Measurements from ENCODE around the gene DYNC1H1.

Gene DYNC1H1

DNA sequence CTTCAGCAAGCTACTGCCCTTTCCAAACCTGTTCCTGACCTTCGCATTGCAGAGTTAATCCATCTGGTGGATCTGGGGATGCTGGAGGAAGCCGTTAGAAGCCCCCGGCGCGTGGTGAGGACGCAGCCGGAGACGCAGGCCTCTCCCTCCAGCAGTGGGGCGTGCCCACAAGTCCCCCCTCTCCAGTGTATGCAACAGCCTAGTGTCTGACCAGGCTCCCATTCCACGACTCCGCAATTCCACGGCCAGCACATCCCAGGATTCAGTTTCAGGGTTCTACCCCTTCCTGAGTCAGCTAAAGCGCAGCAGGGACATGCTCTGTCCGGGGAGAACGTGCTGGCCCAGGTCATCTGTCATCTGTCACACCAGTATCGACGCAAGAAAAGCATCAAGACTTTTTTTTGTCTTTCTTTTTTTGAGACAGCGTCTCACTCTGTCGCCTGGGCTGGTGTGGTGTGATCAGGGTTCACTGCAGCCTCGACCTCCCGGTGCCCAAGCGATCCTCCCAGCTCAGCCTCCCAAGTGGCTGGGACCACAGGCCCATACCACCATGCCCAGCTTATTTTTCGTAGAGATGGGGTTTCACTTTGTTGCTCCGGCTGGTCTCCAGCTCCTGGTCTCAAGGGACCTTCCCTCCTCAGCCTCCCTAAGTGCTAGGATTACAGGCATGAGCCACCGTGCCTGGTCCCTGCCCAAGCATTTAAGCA lies 8.0 kb upstream of the DYNC1H1 start:
- H3K9me3 ChIP-seq (ENCODE audit: control insufficient read depth, low read length), result no peaks in the 10 kb centered on the region
- no peaks in the 10 kb centered on the region for H3K36me3 ChIP-seq (ENCODE audit: control insufficient read depth, insufficient read depth, low read length)
- no peak overlapping the region for H3K4me3 ChIP-seq (ENCODE audit: insufficient read depth, low read depth, low read length, poor library complexity, severe bottlenecking)
- no peaks in the 10 kb centered on the region for H3K4me1 ChIP-seq (ENCODE audit: control insufficient read depth, insufficient read depth, low read length, poor library complexity, severe bottlenecking)
- H3K27me3 ChIP-seq (replicated peaks; ENCODE audit: control insufficient read depth, insufficient read depth, low read length, poor library complexity, severe bottlenecking), result no peaks in the 10 kb centered on the region
- H3K27ac ChIP-seq (ENCODE audit: insufficient read depth, low read length, poor library complexity, severe bottlenecking), result no peak overlapping the region
- DNase-seq, result no peak

DNA sequence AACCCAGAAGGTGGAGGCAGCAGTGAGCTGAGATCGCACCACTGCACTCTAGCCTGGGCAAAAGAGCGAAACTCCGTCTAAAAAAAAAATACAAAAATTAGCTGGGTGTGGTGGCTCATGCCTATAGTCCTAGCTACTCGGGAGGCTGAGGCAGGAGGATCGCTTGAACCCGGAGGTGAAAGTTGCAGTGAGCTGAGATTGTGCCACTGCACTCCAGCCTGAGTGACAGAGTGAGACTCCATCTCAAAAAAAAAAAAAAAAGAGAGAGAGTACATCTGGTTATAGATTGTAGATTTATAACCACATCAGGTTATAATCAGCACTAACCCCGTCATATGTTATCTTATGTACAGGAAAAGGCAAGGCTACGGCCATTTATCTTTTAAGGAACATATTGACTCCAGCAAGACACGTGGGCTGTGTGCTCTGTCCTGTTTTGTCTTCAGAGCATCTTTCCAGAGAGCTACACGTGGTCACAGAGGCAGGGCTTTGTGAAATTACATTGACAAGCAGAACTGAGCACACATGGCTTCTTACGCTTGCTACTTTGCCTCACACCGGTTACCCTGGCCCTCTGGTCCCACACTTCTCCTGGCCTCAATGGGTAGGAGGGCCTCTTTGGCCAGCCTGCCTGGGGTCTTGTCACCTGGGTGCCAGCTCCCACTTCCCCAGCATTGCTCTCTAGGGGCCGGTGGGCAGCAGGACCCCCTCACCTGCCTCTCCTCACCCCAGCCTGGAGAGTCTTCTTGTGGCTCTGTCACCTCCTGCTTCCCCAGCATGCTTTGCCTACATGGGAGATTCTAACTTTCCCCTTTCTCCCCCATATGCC lies 6.8 kb upstream of the DYNC1H1 start:
- DNase-seq, result no peak
- Histone ChIP-seq H3K27ac (ENCODE audit: insufficient read depth, low read length, poor library complexity, severe bottlenecking) (no peak overlapping the region), H3K4me1 (ENCODE audit: control insufficient read depth, insufficient read depth, low read length, poor library complexity, severe bottlenecking) (no peaks in the 10 kb centered on the region)

DNA sequence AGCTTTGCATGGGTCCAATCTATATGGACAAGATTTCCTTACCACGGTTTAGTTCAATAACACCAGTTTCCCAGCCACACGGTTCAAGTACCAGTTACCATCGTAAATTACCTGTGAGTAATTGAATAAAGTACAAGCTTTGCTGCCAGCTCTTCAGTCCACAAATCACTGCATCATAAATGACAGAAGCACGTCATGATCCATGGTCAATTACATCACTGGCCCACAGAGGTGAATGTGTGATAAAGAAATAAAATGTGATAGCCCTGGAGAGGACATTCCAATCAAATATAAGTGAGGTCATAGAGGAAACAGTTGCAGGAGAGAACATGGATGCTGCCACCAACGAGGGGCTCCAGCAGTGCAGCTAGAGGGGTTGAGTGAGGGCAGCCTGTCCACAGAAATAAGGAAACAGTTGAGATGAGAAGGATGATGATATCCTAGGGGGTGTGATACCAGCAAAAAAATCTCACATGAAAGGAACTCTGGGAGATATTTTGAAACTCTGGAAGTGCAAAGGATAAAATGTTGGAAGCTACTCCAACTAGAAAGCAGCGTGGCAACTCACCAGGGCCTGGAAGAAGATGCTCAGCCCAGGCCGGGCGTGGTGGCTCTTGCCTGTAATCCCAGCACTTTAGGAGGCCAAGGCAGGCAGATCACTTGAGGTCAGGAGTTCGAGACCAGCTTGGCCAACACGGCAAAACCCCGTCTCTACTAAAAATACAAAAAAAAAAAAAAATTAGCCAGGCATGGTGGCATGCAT lies 5.8 kb upstream of the DYNC1H1 start:
- Histone ChIP-seq H3K4me1 (ENCODE audit: control insufficient read depth, insufficient read depth, low read length, poor library complexity, severe bottlenecking) (no peaks in the 10 kb centered on the region), H3K27me3 (replicated peaks; ENCODE audit: control insufficient read depth, insufficient read depth, low read length, poor library complexity, severe bottlenecking) (no peaks in the 10 kb centered on the region), H3K9me3 (ENCODE audit: control insufficient read depth, low read length) (no peaks in the 10 kb centered on the region), H3K4me3 (ENCODE audit: insufficient read depth, low read depth, low read length, poor library complexity, severe bottlenecking) (no peak overlapping the region), H3K36me3 (ENCODE audit: control insufficient read depth, insufficient read depth, low read length) (no peaks in the 10 kb centered on the region), H3K27ac (ENCODE audit: insufficient read depth, low read length, poor library complexity, severe bottlenecking) (no peak overlapping the region)
- DNase-seq, result no peak

More for the DNA sequence above, 6.8 kb upstream of the DYNC1H1 start:
- H3K27me3 ChIP-seq (replicated peaks; ENCODE audit: control insufficient read depth, insufficient read depth, low read length, poor library complexity, severe bottlenecking), result no peaks in the 10 kb centered on the region
- no peaks in the 10 kb centered on the region for H3K36me3 ChIP-seq (ENCODE audit: control insufficient read depth, insufficient read depth, low read length)
- no peak overlapping the region for H3K4me3 ChIP-seq (ENCODE audit: insufficient read depth, low read depth, low read length, poor library complexity, severe bottlenecking)
- H3K9me3 ChIP-seq (ENCODE audit: control insufficient read depth, low read length), result no peaks in the 10 kb centered on the region

DNA sequence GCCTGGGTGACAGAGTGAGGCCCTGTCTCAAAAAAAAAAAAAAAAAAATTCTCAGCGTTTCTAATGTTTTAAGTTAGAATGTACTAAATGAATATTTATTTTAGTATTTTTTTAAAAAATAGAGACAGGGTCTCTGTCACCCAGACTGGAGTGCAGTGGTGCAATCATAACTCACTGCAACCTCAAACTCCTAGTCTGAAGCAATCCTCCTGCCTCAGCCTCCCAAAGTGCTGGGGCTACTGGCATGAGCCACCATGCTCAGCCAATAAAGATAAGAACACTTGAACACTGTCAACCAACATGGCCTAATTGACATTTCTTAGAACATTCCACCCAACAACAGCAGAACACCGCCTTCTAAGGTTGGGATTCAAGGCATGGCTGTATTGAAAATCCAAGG lies 5.1 kb upstream of the DYNC1H1 start:
- H3K27me3 ChIP-seq (replicated peaks; ENCODE audit: control insufficient read depth, insufficient read depth, low read length, poor library complexity, severe bottlenecking), result no peaks in the 10 kb centered on the region
- H3K4me1 ChIP-seq (ENCODE audit: control insufficient read depth, insufficient read depth, low read length, poor library complexity, severe bottlenecking), result no peaks in the 10 kb centered on the region
- no peak for DNase-seq
- H3K27ac ChIP-seq (ENCODE audit: insufficient read depth, low read length, poor library complexity, severe bottlenecking), result no peak overlapping the region
- no peaks in the 10 kb centered on the region for H3K9me3 ChIP-seq (ENCODE audit: control insufficient read depth, low read length)
- no peak overlapping the region for H3K4me3 ChIP-seq (ENCODE audit: insufficient read depth, low read depth, low read length, poor library complexity, severe bottlenecking)
- no peaks in the 10 kb centered on the region for H3K36me3 ChIP-seq (ENCODE audit: control insufficient read depth, insufficient read depth, low read length)

DNA sequence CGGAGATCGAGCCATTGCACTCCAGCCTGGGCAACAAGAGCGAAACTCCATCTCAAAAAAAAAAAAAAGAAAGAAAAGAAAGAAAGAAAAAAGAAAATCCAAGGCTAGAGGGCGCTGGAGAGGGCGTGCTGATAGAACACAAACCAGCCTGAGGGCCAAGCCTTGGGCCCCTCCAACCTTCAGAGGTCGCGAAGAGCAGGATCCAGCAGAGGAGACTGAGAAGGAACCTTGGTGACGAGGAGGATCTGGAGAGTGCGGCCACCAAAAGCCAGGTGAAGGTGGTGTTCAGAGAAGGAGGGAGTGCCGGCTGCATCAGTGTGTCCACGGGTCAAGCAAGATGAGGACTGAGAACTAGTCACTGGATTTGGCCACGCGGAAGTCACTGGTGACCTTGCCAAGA lies 4.1 kb upstream of the DYNC1H1 start:
- Histone ChIP-seq H3K9me3 (ENCODE audit: control insufficient read depth, low read length) (no peaks in the 10 kb centered on the region), H3K4me3 (ENCODE audit: insufficient read depth, low read depth, low read length, poor library complexity, severe bottlenecking) (no peak overlapping the region), H3K27me3 (replicated peaks; ENCODE audit: control insufficient read depth, insufficient read depth, low read length, poor library complexity, severe bottlenecking) (no peaks in the 10 kb centered on the region), H3K4me1 (ENCODE audit: control insufficient read depth, insufficient read depth, low read length, poor library complexity, severe bottlenecking) (no peaks in the 10 kb centered on the region), H3K27ac (ENCODE audit: insufficient read depth, low read length, poor library complexity, severe bottlenecking) (no peak overlapping the region), H3K36me3 (ENCODE audit: control insufficient read depth, insufficient read depth, low read length) (no peaks in the 10 kb centered on the region)
- no peak for DNase-seq

DNA sequence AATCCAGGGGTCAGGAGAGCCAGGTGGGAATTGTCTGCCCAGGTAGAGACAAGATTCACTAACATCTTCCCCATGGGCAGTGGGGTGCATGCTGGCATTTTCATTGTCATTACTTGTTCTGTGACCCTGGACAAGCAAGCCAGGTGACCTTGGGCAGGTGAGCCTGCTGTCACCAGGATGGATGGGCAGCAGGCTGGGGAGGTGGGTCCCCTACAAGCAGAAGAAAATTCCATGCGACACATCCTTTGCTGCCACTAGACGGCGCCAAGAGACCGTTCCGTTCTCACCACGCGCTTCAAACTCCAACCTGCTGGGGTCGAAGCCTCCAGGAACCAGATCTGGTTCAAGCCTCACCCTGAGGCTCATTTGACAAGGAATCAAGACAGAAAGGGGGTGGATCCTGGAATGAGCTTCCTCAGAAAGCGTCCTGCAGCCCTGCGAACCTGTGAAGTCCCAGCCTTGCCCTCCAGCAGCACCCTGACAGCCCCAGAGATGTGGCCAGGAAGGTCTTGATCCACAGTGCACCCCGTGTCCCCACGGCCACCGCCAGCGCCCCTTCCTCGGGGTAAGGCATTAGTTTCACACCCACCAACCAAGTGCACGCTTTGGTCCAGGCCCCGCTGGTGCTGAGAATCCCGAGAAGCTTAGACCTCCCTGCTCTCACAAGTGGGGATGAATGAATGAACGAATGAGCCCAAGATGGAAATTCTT lies 3.2 kb upstream of the DYNC1H1 start:
- H3K27ac ChIP-seq (ENCODE audit: insufficient read depth, low read length, poor library complexity, severe bottlenecking), result no peak overlapping the region
- peak; percentile 43 to 55 (median 49) for DNase-seq
- H3K4me3 ChIP-seq (ENCODE audit: insufficient read depth, low read depth, low read length, poor library complexity, severe bottlenecking), result no peak overlapping the region
- no peaks in the 10 kb centered on the region for H3K27me3 ChIP-seq (replicated peaks; ENCODE audit: control insufficient read depth, insufficient read depth, low read length, poor library complexity, severe bottlenecking)
- no peaks in the 10 kb centered on the region for H3K36me3 ChIP-seq (ENCODE audit: control insufficient read depth, insufficient read depth, low read length)
- H3K4me1 ChIP-seq (ENCODE audit: control insufficient read depth, insufficient read depth, low read length, poor library complexity, severe bottlenecking), result no peaks in the 10 kb centered on the region
- H3K9me3 ChIP-seq (ENCODE audit: control insufficient read depth, low read length), result no peaks in the 10 kb centered on the region

DNA sequence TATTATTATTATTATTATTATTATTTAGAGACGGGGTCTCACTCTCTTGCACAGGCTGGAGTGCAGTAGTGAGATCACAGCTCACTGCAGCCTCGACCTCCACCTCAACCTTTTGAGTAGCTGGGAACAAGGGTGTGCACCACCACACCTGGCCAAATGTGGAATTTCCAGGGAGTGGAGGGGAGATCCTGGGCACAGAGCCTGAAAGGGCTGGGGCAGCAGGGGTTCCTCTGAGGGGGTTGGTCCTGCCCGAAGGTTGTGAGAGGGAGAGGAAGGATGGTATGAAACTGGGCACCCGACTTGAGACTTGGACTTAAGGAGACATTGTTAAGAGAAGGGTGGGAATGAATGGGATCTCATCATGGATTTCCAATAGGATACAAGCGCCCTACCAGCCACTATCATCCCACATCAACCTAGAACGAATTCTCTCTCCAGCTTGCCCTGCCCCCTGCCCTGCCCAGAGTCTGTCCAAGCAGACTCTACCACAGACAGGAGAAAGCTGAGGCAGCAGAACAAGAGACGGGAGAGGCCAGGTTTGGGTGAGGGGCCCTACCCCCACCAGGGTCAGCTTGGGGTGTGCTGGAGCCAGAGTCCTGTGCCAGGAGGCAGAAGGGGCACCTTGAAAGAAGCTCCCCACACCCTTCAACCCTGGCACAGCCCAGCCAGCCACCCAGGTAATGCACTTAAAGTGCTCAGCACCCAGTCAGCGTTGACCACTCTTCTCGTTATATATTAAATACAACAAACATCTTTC lies 2.4 kb upstream of the DYNC1H1 start:
- Histone ChIP-seq H3K27ac (ENCODE audit: insufficient read depth, low read length, poor library complexity, severe bottlenecking) (no peak overlapping the region), H3K4me1 (ENCODE audit: control insufficient read depth, insufficient read depth, low read length, poor library complexity, severe bottlenecking) (no peaks in the 10 kb centered on the region), H3K9me3 (ENCODE audit: control insufficient read depth, low read length) (no peaks in the 10 kb centered on the region), H3K27me3 (replicated peaks; ENCODE audit: control insufficient read depth, insufficient read depth, low read length, poor library complexity, severe bottlenecking) (no peaks in the 10 kb centered on the region), H3K36me3 (ENCODE audit: control insufficient read depth, insufficient read depth, low read length) (no peaks in the 10 kb centered on the region), H3K4me3 (ENCODE audit: insufficient read depth, low read depth, low read length, poor library complexity, severe bottlenecking) (no peak overlapping the region)
- DNase-seq, result no peak

DNA sequence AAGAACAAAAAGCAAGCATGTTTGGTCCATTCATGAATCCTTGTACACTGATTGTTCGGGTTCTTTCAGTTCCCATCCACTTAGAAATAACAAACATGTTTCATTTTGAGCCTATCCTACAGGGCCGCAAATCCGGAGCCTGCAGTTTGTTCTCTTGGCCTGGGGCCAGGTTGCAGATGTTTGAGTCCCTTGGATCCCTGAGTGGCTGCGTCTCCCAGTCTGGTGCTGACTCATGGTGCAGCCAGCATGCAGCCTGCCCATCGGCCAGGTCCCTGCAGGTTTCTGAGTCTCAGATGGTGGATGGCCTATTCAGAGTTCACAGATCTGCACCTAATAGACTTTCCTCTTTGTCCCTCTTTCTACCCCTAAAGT lies 1.9 kb upstream of the DYNC1H1 start:
- no peaks in the 10 kb centered on the region for H3K4me1 ChIP-seq (ENCODE audit: control insufficient read depth, insufficient read depth, low read length, poor library complexity, severe bottlenecking)
- H3K9me3 ChIP-seq (ENCODE audit: control insufficient read depth, low read length), result no peaks in the 10 kb centered on the region
- no peak for DNase-seq
- H3K27ac ChIP-seq (ENCODE audit: insufficient read depth, low read length, poor library complexity, severe bottlenecking), result no peak overlapping the region
- H3K4me3 ChIP-seq (ENCODE audit: insufficient read depth, low read depth, low read length, poor library complexity, severe bottlenecking), result no peak overlapping the region
- no peaks in the 10 kb centered on the region for H3K27me3 ChIP-seq (replicated peaks; ENCODE audit: control insufficient read depth, insufficient read depth, low read length, poor library complexity, severe bottlenecking)
- H3K36me3 ChIP-seq (ENCODE audit: control insufficient read depth, insufficient read depth, low read length), result no peaks in the 10 kb centered on the region

DNA sequence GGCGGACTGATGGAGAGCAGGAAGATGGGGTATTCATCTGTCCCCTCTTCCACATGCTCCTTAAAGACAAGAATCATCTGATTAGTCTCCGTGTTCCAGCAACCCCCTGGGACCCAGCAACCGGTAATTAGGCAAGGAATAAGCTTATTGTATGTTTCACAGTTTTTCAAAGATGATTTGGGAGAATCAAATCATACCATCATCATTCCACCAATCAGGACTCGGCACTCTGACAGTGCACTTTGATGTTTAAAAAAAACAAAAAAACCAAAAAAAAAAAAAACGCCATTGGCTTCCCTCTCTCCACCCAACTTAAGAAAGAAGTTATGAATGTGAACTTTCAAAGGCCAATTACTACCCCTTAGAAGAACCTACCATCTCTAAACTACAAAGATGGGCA lies 1.3 kb upstream of the DYNC1H1 start:
- DNase-seq, result no peak
- Histone ChIP-seq H3K9me3 (ENCODE audit: control insufficient read depth, low read length) (no peaks in the 10 kb centered on the region), H3K4me1 (ENCODE audit: control insufficient read depth, insufficient read depth, low read length, poor library complexity, severe bottlenecking) (no peaks in the 10 kb centered on the region), H3K27ac (ENCODE audit: insufficient read depth, low read length, poor library complexity, severe bottlenecking) (no peak overlapping the region), H3K36me3 (ENCODE audit: control insufficient read depth, insufficient read depth, low read length) (no peaks in the 10 kb centered on the region), H3K4me3 (ENCODE audit: insufficient read depth, low read depth, low read length, poor library complexity, severe bottlenecking) (no peak overlapping the region), H3K27me3 (replicated peaks; ENCODE audit: control insufficient read depth, insufficient read depth, low read length, poor library complexity, severe bottlenecking) (no peaks in the 10 kb centered on the region)
